HG03095 (cell line): ENCODE results near the gene PCDHGA9.
A peak's percentile ranks its signal among the peaks of the same experiment; 100 is the strongest.
"Not testable (repeated sequence)": the region's sequence is repeated elsewhere in the genome, so short reads cannot be mapped to it uniquely, and the experiment has no call there.

Source experiments
- ATAC-seq: cut with Tn5 transposase; IDR thresholded peaks from one replicate; pipeline ENCODE4 v1.9.1; 2021; ENCODE audit warnings: moderate library complexity; ENCODE audit not compliant: unreplicated experiment

The PCDHGA9 gene

DNA sequence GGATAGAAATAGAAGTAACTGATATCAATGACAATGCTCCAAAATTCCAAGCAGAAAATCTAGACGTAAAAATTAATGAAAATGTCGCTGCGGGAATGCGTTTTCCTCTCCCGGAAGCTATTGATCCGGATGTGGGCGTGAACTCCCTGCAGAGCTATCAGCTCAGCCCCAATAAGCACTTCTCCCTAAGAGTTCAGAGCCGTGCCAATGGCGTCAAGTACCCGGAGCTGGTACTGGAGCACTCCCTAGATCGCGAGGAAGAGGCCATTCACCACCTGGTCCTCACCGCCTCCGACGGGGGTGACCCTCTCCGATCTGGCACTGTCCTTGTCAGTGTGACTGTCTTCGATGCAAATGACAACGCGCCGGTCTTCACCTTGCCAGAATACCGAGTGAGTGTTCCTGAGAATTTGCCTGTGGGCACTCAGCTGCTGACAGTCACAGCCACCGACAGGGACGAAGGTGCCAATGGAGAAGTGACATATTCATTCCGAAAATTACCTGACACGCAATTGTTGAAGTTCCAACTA is 11.0 kb downstream of the PCDHGA9 start:
- no peak for ATAC-seq

GRCh38 chr5:141414548-141415274 is 12.1 kb downstream of the PCDHGA9 start:
- ATAC-seq = not testable (repeated sequence)

GRCh38 chr5:141415275-141415618 is 12.7 kb downstream of the PCDHGA9 start:
- ATAC-seq = not testable (repeated sequence)

DNA sequence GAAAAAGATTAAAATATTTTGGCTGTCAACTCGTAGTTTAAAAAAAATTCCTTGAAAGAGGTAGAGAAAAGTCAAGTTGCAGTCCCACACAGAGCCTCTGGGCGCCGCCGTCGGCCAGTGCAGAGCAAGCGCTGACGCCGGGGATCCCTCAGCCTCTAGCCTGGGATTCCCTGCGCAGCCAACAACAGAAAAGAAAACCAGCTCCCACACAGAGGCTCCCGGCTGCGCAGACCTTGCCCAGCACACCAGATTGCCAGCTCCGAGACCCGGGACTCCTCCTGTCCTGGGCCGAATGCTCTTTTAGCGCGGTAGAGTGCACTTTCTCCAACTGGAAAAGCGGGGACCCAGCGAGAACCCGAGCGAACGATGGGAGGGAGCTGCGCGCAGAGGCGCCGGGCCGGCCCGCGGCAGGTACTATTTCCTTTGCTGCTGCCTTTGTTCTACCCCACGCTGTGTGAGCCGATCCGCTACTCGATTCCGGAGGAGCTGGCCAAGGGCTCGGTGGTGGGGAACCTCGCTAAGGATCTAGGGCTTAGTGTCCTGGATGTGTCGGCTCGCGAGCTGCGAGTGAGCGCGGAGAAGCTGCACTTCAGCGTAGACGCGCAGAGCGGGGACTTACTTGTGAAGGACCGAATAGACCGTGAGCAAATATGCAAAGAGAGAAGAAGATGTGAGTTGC is 15.1 kb downstream of the PCDHGA9 start, which contains the start of gene PCDHGB7:
TSS of gene PCDHGB7 (plus strand) at position 184 of the 679 bp plus-strand sequence. CDS start at position 367, 183 bp downstream.
- ATAC-seq = peak; percentile 71

DNA sequence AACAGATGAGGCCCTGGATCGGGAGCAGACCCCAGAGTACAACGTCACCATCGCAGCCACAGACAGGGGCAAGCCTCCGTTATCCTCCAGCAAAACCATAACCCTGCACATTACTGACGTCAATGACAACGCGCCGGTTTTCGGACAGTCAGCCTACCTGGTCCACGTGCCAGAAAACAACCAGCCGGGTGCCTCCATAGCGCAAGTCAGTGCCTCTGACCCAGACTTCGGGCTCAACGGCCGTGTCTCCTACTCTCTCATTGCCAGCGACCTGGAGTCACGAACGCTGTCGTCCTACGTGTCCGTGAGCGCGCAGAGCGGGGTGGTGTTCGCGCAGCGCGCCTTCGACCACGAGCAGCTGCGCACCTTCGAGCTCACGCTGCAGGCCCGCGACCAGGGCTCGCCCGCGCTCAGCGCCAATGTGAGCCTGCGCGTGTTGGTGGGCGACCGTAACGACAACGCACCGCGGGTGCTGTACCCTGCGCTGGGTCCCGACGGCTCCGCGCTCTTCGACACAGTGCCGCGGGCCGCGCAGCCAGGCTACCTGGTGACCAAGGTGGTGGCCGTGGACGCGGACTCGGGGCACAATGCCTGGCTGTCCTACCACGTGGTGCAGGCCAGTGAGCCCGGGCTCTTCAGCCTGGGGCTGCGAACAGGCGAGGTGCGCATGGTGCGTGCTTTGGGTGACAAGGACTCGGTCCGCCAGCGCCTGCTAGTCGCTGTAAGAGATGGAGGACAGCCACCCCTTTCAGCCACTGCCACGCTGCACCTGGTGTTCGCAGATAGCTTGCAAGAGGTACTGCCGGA is 16.7 kb downstream of the PCDHGA9 start:
- ATAC-seq = no peak

DNA sequence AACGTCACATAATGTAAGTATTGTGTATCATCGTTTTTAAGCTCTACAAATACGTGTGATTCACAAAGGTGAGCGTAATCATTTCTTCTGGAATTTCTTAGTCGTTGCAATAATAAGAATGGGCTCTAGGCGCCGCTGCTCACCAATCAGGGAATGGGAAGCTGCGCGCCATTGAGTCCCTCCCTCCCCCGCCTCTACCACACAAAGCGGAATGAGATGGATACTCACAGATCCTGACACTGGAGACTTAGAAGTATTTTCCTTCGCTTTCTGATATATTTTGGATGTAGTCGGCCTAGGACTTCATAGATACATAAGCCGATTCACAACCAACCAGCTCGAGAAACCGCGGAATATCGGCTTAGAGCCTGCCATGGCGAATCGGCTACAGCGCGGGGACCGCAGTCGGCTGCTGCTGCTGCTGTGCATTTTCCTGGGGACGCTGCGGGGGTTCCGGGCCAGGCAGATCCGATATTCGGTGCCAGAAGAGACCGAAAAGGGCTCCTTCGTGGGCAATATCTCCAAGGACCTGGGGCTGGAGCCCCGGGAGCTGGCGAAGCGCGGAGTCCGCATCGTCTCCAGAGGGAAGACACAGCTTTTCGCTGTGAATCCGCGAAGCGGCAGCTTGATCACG is 18.4 kb downstream of the PCDHGA9 start, which contains the start of gene PCDHGA11:
TSS of gene PCDHGA11 (plus strand) at position 197 of the 634 bp plus-strand sequence. CDS start at position 374, 177 bp downstream.
- ATAC-seq = no peak

- ATAC-seq = no peak
Observed at GRCh38 chr5:141421489-141421855, 18.9 kb downstream of the PCDHGA9 start.

DNA sequence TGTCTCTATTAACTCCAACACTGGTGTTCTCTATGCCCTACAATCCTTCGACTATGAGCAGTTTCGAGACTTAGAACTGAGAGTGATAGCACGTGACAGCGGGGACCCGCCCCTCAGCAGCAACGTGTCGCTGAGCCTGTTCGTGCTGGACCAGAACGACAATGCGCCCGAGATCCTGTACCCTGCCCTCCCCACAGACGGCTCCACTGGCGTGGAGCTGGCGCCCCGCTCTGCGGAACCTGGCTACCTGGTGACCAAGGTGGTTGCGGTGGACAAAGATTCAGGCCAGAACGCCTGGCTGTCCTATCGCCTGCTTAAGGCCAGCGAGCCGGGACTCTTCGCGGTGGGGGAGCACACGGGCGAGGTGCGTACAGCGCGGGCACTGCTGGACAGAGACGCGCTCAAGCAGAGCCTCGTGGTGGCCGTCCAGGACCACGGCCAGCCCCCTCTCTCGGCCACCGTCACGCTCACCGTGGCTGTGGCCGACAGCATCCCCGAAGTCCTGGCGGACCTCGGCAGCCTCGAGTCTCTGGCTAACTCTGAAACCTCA is 20.2 kb downstream of the PCDHGA9 start:
- no peak for ATAC-seq

- ATAC-seq = no peak
Observed at GRCh38 chr5:141427783-141428426, 25.3 kb downstream of the PCDHGA9 start.

DNA sequence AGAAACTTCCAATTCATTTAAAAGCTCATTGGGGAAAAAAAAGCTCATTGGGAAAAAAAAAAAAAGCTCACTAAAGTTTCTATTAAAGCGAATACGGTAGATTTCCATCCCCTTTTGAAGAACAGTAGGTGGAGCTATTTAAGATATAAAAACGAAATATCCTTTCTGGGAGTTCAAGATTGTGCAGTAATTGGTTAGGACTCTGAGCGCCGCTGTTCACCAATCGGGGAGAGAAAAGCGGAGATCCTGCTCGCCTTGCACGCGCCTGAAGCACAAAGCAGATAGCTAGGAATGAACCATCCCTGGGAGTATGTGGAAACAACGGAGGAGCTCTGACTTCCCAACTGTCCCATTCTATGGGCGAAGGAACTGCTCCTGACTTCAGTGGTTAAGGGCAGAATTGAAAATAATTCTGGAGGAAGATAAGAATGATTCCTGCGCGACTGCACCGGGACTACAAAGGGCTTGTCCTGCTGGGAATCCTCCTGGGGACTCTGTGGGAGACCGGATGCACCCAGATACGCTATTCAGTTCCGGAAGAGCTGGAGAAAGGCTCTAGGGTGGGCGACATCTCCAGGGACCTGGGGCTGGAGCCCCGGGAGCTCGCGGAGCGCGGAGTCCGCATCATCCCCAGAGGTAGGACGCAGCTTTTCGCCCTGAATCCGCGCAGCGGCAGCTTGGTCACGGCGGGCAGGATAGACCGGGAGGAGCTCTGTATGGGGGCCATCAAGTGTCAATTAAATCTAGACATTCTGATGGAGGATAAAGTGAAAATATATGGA is 27.9 kb downstream of the PCDHGA9 start, which contains the start of gene PCDHGA12:
TSS of gene PCDHGA12 (plus strand) at position 176 of the 782 bp plus-strand sequence. CDS start at position 429, 253 bp downstream.
- peak; percentile 85 for ATAC-seq

- no peak for ATAC-seq
Observed at GRCh38 chr5:141431286-141431685, 28.7 kb downstream of the PCDHGA9 start.

DNA sequence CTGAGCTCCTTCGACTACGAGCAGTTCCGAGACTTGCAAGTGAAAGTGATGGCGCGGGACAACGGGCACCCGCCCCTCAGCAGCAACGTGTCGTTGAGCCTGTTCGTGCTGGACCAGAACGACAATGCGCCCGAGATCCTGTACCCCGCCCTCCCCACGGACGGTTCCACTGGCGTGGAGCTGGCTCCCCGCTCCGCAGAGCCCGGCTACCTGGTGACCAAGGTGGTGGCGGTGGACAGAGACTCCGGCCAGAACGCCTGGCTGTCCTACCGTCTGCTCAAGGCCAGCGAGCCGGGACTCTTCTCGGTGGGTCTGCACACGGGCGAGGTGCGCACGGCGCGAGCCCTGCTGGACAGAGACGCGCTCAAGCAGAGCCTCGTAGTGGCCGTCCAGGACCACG is 29.7 kb downstream of the PCDHGA9 start:
- not testable (repeated sequence) for ATAC-seq

DNA sequence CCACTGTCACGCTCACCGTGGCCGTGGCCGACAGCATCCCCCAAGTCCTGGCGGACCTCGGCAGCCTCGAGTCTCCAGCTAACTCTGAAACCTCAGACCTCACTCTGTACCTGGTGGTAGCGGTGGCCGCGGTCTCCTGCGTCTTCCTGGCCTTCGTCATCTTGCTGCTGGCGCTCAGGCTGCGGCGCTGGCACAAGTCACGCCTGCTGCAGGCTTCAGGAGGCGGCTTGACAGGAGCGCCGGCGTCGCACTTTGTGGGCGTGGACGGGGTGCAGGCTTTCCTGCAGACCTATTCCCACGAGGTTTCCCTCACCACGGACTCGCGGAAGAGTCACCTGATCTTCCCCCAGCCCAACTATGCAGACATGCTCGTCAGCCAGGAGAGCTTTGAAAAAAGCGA is 30.1 kb downstream of the PCDHGA9 start:
- not testable (repeated sequence) for ATAC-seq

DNA sequence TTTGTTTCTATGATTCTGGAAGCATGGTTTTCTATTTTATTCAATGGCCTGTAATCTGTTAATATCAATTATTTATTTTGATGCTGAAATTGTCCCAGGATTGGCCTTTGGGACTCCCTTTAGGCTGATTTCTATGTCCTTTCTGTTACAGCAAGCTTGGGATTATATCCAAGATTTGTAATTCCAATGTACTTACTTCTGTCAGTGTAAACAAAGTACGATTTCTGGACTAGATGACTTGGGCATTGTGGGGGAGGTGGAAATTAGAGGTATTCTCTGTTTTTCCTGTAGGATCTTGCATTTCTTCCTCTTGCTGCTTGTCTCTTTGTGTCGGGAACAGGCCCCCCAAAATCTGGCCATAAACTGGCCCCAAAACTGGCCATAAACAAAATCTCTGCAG is 31.4 kb downstream of the PCDHGA9 start:
- ATAC-seq = no peak

GRCh38 chr5:141437221-141437620 is 34.6 kb downstream of the PCDHGA9 start:
- no peak for ATAC-seq

- ATAC-seq = no peak
Observed at GRCh38 chr5:141439411-141440141, 37.0 kb downstream of the PCDHGA9 start.

- ATAC-seq = no peak
Observed at GRCh38 chr5:141440341-141440740, 37.8 kb downstream of the PCDHGA9 start.

GRCh38 chr5:141441571-141442170 is 39.1 kb downstream of the PCDHGA9 start:
- no peak for ATAC-seq
